Mucosa of stomach (tissue), 1 donor: ENCODE results near the gene GSTO1.
"Not testable (repeated sequence)": the region's sequence is repeated elsewhere in the genome, so short reads cannot be mapped to it uniquely, and the experiment has no call there.

Experiments used
- H3K27me3 ChIP-seq: one replicate; pipeline ENCODE4 v1.7.0; 2013; ENCODE audit warnings: mild to moderate bottlenecking, low read length; ENCODE audit not compliant: control insufficient read depth, insufficient read depth
- H3K36me3 ChIP-seq: one replicate; pipeline ENCODE4 v1.7.0; 2013; ENCODE audit warnings: low read length; ENCODE audit not compliant: control insufficient read depth, insufficient read depth
- H3K4me1 ChIP-seq: one replicate; pipeline ENCODE4 v1.7.0; 2013; ENCODE audit warnings: mild to moderate bottlenecking, low read length; ENCODE audit not compliant: control insufficient read depth, insufficient read depth
- H3K4me3 ChIP-seq: one replicate; pipeline ENCODE4 v1.7.0; 2013; ENCODE audit warnings: low read length
- H3K9ac ChIP-seq: one replicate; pipeline ENCODE4 v1.7.0; 2013; ENCODE audit warnings: mild to moderate bottlenecking, low read length, moderate library complexity
- H3K9me3 ChIP-seq: one replicate; pipeline ENCODE4 v1.7.0; 2013; ENCODE audit warnings: mild to moderate bottlenecking, low read length, moderate library complexity; ENCODE audit not compliant: control insufficient read depth
- donor health status: Pancreatic carcinoma.

GSTO1 gene

DNA sequence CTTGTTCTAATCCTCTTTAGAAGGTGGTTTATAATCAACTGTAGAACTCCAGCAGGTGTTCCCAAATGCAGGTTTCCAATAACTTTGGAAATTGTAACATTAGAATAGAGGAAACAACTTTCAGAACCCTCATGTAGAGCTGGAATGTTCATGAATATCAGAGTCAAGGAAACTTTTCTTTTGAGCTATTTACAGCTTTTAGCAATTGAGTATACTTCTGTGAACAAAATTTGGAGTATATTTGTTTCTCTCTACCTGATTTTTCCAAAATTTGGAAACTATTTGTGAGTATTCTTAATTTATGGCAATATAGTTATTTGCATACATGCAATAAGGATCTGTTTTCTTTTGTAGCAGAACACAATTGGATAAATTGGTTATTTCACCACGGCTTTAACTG lies 19.8 kb upstream of the GSTO1 start:
- Histone ChIP-seq H3K9me3 (no peaks in the 10 kb centered on the region), H3K27me3 (no peaks in the 10 kb centered on the region), H3K4me1 (no peaks in the 10 kb centered on the region), H3K36me3 (no peaks in the 10 kb centered on the region), H3K4me3 (no peak overlapping the region), H3K9ac (no peak overlapping the region)

DNA sequence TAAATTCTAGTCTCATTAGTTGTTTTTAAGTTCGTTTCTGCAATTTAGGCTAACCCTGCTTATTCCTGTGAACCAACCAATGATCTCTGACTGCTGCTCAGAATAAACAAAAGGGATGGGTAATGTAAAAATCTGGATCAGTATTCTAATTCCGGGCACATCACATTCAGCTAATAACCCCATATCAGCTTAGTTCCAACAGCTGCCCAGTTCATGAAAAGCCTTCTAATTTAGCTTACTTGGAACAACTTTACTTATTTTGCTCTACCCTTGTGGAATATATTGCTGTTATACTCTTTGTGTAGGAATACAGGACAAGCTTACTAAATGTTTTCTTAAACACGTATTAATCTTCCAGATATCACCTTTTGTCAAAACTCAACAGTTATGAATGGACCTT lies 18.9 kb upstream of the GSTO1 start:
- Histone ChIP-seq H3K36me3 (no peaks in the 10 kb centered on the region), H3K9me3 (no peaks in the 10 kb centered on the region), H3K4me1 (no peaks in the 10 kb centered on the region), H3K4me3 (no peak overlapping the region), H3K27me3 (no peaks in the 10 kb centered on the region), H3K9ac (no peak overlapping the region)

DNA sequence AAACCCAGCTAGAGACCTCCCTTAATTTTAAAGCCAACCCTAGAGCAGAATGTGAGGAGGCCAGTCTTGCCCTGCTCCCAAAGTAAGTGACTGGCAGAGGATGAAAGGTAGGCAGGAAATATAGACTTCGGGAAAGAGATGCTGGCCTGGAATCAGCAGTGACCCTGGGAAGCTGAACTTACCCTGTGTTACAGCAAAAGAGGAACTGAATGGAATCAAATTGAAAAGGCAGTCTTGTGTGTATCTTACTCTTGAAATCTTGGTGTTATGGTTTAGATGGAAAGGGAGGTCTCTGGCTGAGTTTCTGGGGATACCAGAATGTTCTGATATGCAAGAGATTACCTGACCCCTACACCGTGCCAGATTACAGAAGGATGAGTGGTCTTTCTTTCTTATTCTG lies 14.6 kb upstream of the GSTO1 start:
- Histone ChIP-seq H3K4me3 (no peak overlapping the region), H3K9ac (no peak overlapping the region), H3K27me3 (no peaks in the 10 kb centered on the region), H3K9me3 (no peaks in the 10 kb centered on the region), H3K36me3 (no peaks in the 10 kb centered on the region), H3K4me1 (no peaks in the 10 kb centered on the region)

DNA sequence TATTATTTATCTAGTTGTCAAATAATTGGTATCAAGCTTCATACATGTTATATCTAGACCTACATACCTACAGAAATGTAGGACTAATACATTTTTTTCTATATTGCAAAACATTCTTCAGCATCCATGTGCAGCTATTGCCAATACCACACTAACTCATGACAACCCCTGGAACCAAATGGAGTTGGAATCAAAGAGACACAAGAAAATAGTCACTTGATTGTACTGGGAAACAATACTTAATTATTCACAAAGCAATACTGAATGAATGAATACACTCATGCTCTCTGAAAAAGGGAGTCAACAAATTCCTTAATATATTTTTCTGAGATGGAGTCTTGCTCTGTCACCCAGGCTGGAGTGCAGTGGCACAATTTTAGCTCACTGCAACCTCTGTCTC lies 12.1 kb upstream of the GSTO1 start:
- H3K27me3 ChIP-seq, result no peaks in the 10 kb centered on the region
- H3K4me3 ChIP-seq, result no peak overlapping the region

DNA sequence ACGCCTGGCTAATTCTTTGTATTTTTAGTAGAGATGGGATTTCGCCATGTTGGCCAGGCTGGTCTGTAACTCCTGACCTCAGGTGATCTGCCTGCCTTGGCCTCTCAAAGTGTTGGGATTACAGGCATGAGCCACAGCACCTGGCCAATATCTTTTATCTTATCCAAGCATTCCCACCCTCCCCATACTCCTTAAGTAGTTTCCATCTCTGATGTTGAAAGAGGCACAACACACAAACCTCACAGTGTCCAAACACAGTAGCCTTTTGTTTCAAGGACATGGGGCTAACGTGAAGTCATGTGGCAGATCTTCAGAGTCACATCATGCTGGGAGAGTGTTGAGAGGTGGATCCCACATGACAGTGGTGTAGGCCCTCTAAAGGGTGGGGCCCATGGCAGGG lies 11.7 kb upstream of the GSTO1 start:
- not testable (repeated sequence) for H3K27me3 ChIP-seq, H3K36me3 ChIP-seq, H3K4me3 ChIP-seq, H3K9ac ChIP-seq, H3K9me3 ChIP-seq, H3K4me1 ChIP-seq

More for the DNA sequence above, 12.1 kb upstream of the GSTO1 start:
- Histone ChIP-seq H3K36me3 (no peaks in the 10 kb centered on the region), H3K4me1 (no peaks in the 10 kb centered on the region), H3K9me3 (no peaks in the 10 kb centered on the region), H3K9ac (no peak overlapping the region)

DNA sequence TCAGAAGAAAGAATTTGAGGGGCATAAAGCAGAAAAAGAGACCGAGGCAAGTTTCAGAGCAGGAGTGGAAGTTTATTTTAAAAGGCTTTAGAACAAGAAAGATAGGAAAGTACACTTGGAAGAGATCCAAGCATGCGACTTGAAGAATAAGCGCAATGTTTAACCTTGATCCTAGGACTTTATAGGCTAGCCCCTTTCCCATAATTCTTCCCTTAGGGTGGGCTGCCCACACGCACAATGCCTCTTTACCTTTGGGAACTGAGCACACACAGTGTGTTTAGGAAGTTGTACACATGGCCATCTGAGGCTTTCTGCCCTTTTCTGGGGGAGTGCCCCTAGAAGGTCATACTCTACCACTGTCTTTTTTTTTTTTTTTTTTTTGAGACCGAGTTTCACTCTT lies 11.2 kb upstream of the GSTO1 start:
- Histone ChIP-seq H3K9me3 (no peaks in the 10 kb centered on the region), H3K36me3 (no peaks in the 10 kb centered on the region), H3K4me3 (no peak overlapping the region), H3K27me3 (no peaks in the 10 kb centered on the region), H3K4me1 (no peaks in the 10 kb centered on the region), H3K9ac (no peak overlapping the region)

DNA sequence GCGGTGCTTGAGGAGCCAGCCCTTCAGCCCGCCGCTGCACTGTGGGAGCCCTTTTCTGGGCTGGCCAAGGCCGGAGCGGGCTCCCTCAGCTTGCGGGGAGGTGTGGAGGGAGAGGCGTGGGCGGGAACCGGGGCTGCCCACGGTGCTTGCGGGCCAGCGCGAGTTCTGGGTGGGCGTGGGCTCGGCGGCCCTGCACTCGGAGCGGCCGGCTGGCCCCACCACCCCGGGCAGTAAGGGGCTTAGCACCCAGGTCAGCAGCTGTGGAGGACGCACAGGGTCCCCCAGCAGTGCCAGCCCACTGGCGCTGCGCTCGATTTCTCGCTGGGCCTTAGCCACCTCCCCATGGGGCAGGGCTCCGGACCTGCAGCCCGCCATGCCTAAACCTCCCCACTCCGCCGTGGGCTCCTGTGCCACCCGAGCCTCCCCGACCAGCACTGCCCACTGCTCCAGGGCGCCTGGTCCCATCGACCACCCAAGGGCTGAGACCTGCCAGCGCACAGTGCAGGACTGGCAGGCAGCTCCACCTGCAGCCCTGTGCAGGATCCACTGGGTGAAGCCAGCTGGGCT lies 9.5 kb upstream of the GSTO1 start:
- H3K9me3 ChIP-seq, result no peaks in the 10 kb centered on the region

DNA sequence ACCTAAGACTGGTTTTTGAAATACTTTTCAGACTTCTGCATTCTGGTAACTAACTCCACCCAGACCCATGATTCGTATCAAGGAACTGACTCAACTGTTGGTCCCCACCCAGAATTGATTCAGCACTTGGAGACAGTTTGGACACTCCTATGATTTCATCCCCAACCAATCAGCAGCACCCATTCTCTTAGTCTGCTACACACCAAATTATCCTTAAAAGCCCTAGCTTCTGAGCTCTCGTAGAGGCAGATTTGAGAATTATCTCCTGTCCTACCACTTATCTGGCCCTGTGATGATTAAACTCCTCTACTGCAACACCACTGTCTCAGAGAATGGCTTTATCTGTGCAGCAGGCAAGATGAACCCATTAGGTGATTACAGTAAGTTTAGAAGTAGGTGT lies 7.7 kb upstream of the GSTO1 start:
- no peaks in the 10 kb centered on the region for H3K36me3 ChIP-seq
- H3K4me3 ChIP-seq, result no peak overlapping the region
- no peaks in the 10 kb centered on the region for H3K9me3 ChIP-seq
- H3K27me3 ChIP-seq, result no peaks in the 10 kb centered on the region
- H3K9ac ChIP-seq, result no peak overlapping the region
- H3K4me1 ChIP-seq, result no peaks in the 10 kb centered on the region

More for the DNA sequence above, 9.5 kb upstream of the GSTO1 start:
- Histone ChIP-seq H3K27me3 (no peaks in the 10 kb centered on the region), H3K4me1 (no peaks in the 10 kb centered on the region), H3K4me3 (no peak overlapping the region), H3K36me3 (no peaks in the 10 kb centered on the region), H3K9ac (no peak overlapping the region)

DNA sequence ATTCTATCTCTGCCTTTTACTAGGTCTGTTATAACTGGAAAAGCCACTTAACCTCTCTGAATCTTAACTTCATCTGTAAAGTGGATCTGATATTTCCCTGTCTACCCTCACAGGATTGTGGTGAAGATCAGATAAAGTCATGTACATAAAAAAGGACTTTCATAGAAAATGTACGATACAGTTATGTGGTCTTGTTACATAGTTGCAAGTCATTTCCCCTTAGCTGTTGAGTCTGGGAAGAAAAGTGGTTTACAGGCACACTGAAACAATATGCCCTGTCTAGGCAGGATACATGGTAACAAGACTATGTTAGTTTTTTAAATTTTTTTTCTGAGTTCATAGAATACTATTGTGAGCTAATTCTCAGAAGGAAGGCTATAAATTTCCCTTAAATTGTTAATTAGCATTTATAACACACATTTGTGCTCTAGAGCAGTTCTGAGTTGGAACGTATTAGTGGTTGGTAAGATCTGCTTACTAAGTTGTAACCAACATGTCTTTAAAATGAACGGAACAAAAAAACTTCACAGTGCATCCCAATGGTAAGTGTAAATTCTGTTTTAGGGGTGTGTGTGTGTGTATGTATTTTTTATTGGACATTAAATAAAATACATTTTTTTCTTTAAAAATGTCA lies 7.1 kb upstream of the GSTO1 start:
- Histone ChIP-seq H3K9ac (no peak overlapping the region), H3K36me3 (no peaks in the 10 kb centered on the region), H3K9me3 (no peaks in the 10 kb centered on the region), H3K27me3 (no peaks in the 10 kb centered on the region), H3K4me1 (peaks cover 2% of the 10 kb centered on the region), H3K4me3 (no peak overlapping the region)

DNA sequence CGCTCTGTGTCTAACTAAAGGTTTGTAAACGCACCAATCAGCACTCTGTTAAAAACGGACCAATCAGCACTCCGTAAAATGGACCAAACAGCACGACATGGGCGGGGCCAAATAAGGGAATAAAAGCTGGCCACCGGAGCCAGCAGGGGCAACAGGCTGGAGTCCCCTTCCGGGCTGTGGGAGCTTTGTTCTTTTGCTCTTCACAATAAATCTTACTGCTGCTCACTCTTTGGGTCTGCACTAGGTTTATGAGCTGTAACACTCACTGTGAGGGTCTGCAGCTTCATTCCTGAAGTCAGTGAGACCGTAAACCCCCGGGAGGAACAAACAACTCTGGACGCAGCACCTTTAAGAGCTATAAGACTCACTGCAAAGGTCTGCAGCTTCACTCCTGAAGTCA lies 5.8 kb upstream of the GSTO1 start:
- not testable (repeated sequence) for H3K36me3 ChIP-seq, H3K4me3 ChIP-seq, H3K9me3 ChIP-seq, H3K9ac ChIP-seq, H3K27me3 ChIP-seq
- H3K4me1 ChIP-seq, result peaks cover 15% of the 10 kb centered on the region

DNA sequence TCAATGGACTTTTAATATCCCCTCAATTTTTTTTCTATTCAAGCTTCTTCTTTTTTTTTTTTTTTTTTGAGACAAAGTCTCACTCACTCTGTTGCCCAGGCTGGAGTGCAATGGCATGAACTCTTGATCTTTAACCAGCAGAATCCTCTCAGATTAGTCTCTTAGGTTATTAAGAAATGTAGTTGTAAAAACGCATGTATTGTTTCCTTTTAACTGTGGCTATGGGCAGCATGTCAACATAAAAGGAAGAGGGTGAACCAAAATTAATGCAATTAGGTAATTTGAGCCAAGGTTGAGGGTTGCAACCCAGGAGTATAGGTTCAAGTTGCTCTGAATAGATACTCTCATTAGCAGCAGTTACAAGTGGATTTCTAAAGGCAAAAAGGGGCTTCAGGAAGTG lies 4.3 kb upstream of the GSTO1 start:
- Histone ChIP-seq H3K9ac (no peak overlapping the region), H3K4me1 (peaks cover 15% of the 10 kb centered on the region), H3K36me3 (no peaks in the 10 kb centered on the region), H3K9me3 (no peaks in the 10 kb centered on the region), H3K4me3 (no peak overlapping the region), H3K27me3 (no peaks in the 10 kb centered on the region)

DNA sequence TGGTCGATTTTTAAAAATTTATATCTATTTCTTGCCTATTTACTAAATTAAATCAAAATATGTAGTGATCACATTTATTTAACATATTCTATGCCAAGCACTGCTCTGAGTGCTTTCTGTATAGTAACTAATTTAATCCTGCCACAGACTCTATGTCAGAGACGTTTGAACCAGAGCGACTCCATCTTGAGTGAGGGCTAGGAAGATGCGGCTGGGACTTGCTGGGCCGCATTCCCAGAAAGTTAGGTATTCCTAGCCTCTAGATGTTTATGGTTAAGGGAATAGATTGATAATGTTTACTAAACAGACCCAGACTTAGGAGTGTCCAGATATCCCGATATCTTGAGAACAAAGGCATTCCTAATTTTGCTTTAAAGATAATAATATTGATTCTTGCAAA lies 3.2 kb upstream of the GSTO1 start:
- Histone ChIP-seq H3K9me3 (no peaks in the 10 kb centered on the region), H3K9ac (no peak overlapping the region), H3K4me1 (peaks cover 20% of the 10 kb centered on the region), H3K4me3 (no peak overlapping the region), H3K36me3 (no peaks in the 10 kb centered on the region), H3K27me3 (no peaks in the 10 kb centered on the region)

DNA sequence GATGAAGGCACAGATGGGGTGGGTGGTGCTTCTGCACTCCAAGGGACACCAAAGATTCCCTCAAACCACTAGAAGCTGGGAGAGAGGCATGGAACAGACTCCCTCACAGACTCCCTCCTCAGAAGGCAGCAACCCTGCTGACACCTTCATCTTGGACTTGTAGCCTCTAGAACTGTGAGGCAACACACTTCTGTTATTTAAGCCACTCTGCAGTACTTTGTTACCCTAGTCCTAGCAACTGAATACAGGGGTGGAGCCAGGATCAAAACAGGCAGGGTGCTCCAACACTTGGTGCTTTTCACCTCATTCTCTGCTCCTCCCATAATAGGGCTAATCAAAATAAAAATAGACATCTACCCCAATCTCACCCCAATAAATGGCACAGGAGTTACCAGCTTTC lies 2.3 kb upstream of the GSTO1 start:
- Histone ChIP-seq H3K27me3 (no peaks in the 10 kb centered on the region), H3K9ac (no peak overlapping the region), H3K4me1 (peaks cover 25% of the 10 kb centered on the region), H3K9me3 (no peaks in the 10 kb centered on the region), H3K4me3 (no peak overlapping the region), H3K36me3 (no peaks in the 10 kb centered on the region)
